GM20000 (cell line): ENCODE results near the gene PCDH12.
A peak's percentile ranks its signal among the peaks of the same experiment; 100 is the strongest.

ENCODE experiments used
- DNase-seq: peaks from one replicate; pipeline ENCODE4 v3.0.0; 2012; ENCODE audit warnings: low spot score
- CTCF ChIP-seq: IDR thresholded peaks from 2 replicates; pipeline ENCODE4 v1.5.1; 2012; ENCODE audit warnings: mild to moderate bottlenecking, control low read depth; ENCODE audit errors: extremely low read depth, missing control alignments

Gene PCDH12

GRCh38 chr5:141978389-141978788, 20.4 kb upstream of the PCDH12 start:
- DNase-seq = no peak
- TF ChIP-seq CTCF = no peak

- no peak for DNase-seq
- no peak for TF ChIP-seq CTCF
These were observed 18.2 kb upstream of the PCDH12 start for GRCh38 chr5:141976176-141976575.

GRCh38 chr5:141973871-141974595, 16.0 kb upstream of the PCDH12 start:
- no peak for DNase-seq
- no peak for TF ChIP-seq CTCF

GRCh38 chr5:141969783-141970771, 12.1 kb upstream of the PCDH12 start:
- peak; percentile 77 for DNase-seq
- TF ChIP-seq CTCF = no peak

- TF ChIP-seq CTCF = peak; percentile 88
- DNase-seq = peak; percentile 92
These were observed 11.1 kb upstream of the PCDH12 start, which contains the start of gene RNF14 for GRCh38 chr5:141968914-141969608. Gene RNF14, plus strand, starts transcription at chr5:141969105. Its CDS starts 4,484 bp downstream, at chr5:141973589.

GRCh38 chr5:141966963-141967333, 8.9 kb upstream of the PCDH12 start:
- no peak for TF ChIP-seq CTCF
- DNase-seq = no peak
